ENCODE data around the gene NFIB.

- TF ChIP-seq PKNOX1 (IDR thresholded peaks at IDR 0.05) (no peak), ELF4 (IDR thresholded peaks at IDR 0.05) (no peak), NFRKB (IDR thresholded peaks at IDR 0.05) (no peak), FOXK2 (IDR thresholded peaks at IDR 0.05) (no peak)
These were observed 3.9 kb upstream of the NFIB start for GRCh38 chr9:14317667-14318320.

Data from HEK293T (cell line).